NCI-H2196 (cell line): ENCODE results near the gene ZNHIT2.

Experiments
- DNase-seq: peaks from one replicate; lab custom pipeline; 2025; ENCODE audit not compliant: unreplicated experiment; lab: John Stamatoyannopoulos, UW

Gene ZNHIT2

GRCh38 chr11:65077451-65077850 lies 40.0 kb downstream of the ZNHIT2 start:
- no peak for DNase-seq

GRCh38 chr11:65072631-65072966 lies 44.9 kb downstream of the ZNHIT2 start:
- DNase-seq: no peak

- DNase-seq: no peak
Measured at GRCh38 chr11:65071907-65072630, 45.4 kb downstream of the ZNHIT2 start.

- DNase-seq: no peak
Measured at GRCh38 chr11:65069217-65069616, 48.3 kb downstream of the ZNHIT2 start.

- DNase-seq: no peak
Measured at GRCh38 chr11:65067446-65067845, 50.1 kb downstream of the ZNHIT2 start.

- no peak for DNase-seq
Measured at GRCh38 chr11:65066805-65067291, 50.7 kb downstream of the ZNHIT2 start.
